Stimulated activated naive CD4-positive, alpha-beta T cell treated with Interleukin-2 at 50 U/mL for 16 hours (primary cell): ENCODE results near the gene CHRNA5.
"Not testable (repeated sequence)": the region's sequence is repeated elsewhere in the genome, so short reads cannot be mapped to it uniquely, and the experiment has no call there.

Experiments
- DNase-seq: peaks from one replicate; lab custom pipeline; 2025; lab: John Stamatoyannopoulos, UW

CHRNA5 gene

DNA sequence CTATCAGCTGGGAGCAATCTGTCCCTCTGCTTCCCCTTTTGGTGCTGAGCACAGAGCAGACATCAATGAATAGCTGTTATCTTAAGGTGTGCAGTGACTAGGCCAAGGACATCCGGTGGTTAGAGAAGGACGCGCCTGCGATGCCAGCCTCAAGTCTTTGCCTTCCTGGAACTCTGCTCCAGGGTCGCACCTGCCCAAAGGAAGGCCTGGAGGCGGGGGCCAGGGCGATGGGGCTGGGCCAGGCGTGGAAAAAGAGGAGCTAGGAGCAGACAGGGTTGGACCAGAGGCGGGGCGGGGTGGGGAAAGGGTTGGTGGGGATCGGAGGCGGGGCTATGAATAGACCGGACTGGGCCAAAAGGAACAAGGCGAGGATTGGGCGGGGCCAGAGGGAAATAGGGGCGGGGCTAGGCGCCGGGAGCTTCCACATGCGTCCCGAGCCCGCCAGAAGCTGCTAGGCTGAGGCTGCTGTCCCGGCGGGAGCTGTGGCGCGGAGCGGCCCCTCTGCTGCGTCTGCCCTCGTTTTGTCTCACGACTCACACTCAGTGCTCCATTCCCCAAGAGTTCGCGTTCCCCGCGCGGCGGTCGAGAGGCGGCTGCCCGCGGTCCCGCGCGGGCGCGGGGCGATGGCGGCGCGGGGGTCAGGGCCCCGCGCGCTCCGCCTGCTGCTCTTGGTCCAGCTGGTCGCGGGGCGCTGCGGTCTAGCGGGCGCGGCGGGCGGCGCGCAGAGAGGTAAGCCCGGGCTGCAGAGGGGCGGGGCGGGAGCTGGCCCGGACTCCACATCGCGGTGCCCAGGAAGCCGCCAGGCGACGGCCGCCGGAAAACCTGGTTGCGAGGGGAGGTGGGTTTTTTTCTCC is at the start of gene CHRNA5:
Gene CHRNA5 (plus strand): TSS at position 424 of the 854 bp plus-strand sequence. CDS start 200 bp downstream, at position 624.
- DNase-seq, result peak; percentile 62

DNA sequence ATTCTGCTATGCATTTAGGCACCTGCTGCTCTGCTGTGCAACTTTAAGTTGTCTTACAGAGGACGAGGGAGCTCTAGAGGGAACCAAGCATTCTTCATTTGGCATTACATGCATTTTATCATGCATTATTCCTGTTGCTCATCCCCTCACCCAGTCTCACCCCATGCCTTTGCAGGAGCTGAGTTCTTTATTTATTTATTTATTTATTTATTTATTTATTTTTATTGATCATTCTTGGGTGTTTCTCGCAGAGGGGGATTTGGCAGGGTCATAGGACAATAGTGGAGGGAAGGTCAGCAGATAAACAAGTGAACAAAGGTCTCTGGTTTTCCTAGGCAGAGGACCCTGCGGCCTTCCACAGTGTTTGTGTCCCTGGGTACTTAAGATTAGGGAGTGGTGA is 45.3 kb upstream of the CHRNA5 start:
- DNase-seq, result not testable (repeated sequence)

GRCh38 chr15:78524230-78524629 is 41.1 kb upstream of the CHRNA5 start:
- DNase-seq, result no peak

DNA sequence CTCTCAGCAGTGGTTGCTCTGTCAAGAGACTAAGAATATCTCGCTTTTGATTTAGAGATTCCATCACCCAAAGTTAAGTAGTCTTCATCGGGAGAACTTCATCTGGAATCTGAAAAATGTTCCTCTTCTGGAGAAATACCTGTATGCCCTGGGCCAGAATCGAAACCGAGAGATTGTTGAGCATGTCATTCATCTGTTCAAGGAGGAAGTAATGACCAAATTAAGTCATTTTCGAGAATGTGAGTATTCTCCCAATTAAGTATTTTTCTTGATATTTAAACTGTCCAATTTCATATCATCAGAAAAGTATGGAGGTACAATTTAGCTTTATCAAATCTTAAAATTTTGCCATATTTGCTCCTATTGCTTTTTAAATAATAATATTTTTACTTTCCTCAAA is 38.0 kb upstream of the CHRNA5 start:
- DNase-seq, result no peak

DNA sequence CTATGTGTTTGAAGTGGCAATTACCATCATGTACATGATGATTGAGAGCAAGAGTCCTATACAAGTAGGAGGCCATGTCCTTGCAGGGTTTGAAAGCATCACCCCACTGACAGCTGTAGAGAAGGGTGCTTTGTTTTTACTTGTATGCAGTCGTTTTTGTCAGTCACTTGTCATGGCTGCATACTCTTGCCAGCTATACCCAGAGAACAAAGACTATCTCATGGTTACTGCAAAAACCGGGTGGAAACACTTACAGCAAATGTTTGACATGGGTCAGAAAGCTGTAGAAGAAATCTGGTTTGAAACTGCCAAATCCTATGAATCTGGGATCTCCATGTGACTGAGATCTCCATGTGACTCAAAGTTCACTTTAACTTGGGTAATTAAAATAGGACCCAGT is 32.0 kb upstream of the CHRNA5 start:
- no peak for DNase-seq

- DNase-seq, result no peak
Observed at GRCh38 chr15:78536134-78536533, 29.2 kb upstream of the CHRNA5 start.

GRCh38 chr15:78537266-78537905 is 27.9 kb upstream of the CHRNA5 start:
- DNase-seq, result no peak

DNA sequence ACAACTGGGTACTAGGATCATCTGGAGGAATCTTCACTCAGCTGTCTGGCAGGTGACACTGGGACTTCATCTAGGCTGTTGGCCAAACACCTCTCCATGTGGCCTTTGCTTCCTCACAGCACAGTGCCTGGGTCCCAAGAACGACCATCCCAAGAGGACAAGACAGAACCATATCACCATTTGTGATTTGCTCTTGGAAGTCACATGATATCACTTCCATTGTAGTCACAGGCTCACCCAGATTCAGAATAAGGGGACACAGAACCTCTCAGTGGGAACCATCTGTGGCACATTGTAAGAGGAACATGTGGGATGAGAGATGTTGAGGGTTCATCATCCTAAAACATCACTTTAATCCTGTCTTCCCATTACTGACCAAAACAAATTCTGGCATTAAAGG is 27.0 kb upstream of the CHRNA5 start:
- no peak for DNase-seq

- DNase-seq, result not testable (repeated sequence)
Observed at GRCh38 chr15:78539464-78540140, 25.7 kb upstream of the CHRNA5 start.

- peak; percentile 89 for DNase-seq
Observed at GRCh38 chr15:78540141-78540870, 25.0 kb upstream of the CHRNA5 start, which contains the start of gene PSMA4. TSS of gene PSMA4 (plus strand) at chr15:78540444. CDS start at chr15:78541928, 1,484 bp downstream.

DNA sequence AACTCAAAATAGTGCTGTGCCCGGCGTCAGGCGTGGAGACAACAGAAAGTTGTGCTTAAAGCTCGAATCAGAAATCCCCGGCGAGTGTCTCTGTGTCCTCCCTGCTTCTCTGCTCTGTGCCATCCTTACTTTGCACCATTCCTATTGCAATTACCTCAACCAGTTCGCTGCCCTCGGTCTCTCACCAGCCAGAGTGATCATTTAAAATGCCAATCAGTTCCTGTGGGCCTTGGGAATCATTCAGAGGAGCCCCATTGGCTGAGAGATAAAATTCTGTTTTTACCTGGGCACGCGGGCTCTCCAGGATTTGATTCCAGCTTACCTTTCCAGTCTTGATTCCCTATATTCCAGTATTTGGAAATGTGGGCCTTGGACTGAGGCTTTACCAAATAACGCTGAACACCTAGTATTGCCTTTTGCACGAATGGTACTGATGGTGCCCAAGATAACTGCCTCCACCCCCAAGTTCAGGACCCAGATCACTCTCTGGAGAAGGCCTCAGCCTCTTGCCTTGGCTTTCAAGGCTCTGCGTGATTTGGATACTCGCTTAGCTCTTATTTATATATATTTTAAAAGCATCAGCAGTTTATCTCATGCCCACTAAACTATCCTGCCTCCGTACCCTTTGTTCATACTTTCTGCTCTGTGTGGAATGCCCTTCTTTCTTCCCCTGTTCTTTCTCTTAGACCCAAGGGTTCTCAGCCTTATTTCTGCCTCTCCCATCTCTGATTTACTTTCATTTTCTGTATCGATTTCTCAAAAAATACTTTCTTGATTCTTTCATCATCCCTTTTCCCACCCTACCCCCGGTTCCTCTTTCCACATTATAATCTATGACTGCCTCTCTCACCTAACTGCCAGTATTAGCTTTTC is 24.2 kb upstream of the CHRNA5 start:
- DNase-seq, result no peak

DNA sequence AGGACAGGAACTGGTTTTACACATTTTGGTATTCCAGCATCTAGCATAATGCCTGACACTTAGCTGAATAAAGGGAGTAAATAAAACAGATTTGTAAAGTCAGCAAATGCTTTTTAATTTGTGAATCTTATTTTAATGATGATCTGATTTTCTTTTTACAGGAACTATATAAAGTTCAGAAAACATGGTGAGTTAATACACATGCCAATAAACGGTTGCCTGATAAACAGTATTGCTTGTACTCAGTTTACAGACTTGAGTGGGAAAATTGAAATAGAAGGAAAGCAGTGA is 23.6 kb upstream of the CHRNA5 start:
- DNase-seq, result no peak

DNA sequence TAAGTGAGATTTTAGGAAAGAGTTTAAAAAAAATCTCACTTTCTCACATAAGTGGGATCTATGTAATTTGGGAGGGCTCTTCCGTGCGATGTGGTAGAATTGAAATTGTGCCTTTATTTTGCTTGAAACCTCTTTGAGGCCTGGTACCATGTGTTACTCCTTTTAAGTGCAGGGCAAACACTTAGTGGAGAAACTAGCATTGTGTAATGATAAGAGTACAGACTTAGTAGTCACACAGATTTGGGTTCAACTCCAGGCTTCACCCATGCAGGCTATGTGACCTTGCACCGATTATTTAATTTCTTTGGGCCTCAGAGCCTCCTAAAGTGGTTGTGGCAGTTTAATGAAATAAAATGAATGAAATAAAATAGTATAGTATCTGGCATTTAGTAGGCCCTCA is 22.7 kb upstream of the CHRNA5 start:
- no peak for DNase-seq

- no peak for DNase-seq
Observed at GRCh38 chr15:78550194-78550593, 15.1 kb upstream of the CHRNA5 start.

- no peak for DNase-seq
Observed at GRCh38 chr15:78550815-78551214, 14.5 kb upstream of the CHRNA5 start.

GRCh38 chr15:78551902-78552301 is 13.4 kb upstream of the CHRNA5 start:
- DNase-seq, result no peak

DNA sequence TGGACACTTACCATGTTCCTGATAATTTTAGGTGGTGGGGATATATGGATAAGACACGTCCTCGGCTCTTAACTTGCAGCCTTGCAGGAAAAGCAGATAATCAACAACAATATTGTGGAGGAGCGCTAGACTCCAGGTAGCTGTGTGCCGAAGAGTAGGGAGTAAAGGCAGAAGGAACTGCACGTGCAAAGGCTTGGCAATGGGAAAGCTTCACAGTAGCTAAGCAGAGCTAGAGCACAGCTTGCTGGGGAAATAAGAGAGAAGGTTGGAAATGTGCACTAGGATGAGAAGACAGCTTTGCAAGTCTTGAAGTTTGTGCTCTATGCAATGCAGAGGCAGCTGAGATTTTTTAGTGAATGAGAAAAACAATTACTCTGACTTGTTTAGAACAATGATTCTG is 12.7 kb upstream of the CHRNA5 start:
- DNase-seq, result no peak

DNA sequence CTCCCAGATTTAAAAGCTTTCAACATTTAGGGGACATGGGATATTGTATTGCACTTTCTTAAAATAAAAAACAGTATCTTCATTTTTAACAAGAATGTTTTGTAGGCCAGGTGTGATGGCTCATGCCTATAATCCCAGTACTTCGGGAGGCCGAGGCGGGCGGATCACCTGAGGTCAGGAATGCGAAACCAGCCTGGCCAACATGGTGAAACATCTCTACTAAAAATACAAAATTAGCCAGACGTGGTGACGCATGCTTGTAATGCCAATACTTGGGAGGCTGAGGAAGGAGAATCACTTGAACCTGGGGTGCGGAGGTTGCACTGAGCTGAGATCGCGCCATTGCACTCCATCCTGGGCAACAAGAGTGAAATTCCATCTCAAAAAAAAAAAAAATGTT is 5.1 kb upstream of the CHRNA5 start:
- DNase-seq, result not testable (repeated sequence)

DNA sequence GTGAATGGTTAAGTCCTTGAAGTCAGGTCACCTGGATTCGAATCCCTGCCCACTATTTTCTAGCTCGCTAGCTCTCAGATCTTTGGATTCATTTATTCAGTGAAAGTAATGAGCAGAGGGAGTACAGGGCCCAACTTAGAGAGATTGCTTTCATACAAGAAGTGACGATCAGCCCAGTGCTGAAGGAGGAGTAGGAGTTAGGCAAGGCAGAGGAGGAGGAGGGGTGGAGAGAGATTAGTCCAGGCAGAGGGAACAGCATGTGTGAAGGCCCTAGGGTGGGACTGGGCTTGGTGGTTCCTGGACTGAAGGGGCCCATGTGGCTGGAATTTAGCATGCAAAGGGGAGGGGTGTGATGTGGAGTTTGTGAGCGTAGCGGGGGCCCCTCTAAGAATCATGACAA is 3.8 kb upstream of the CHRNA5 start:
- no peak for DNase-seq

DNA sequence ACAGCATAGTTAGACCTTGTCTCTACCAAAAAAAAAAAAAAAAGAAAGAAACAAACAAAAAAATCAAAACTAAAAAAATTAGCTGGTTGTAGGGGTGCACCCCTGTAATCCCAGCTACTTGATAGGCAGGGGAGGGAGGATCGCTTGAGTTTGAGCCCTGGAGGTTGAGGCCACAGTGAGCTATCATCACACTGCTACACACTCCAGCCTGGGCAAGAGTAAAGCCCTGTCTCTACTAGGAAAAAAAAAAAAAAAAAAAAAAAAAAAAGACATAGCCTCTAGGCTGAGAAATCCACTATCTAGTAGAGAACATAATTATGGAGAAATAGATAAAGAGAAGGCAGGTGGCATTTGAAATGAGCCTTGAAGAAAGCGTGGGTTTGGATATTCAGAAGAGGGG is 2.2 kb upstream of the CHRNA5 start:
- no peak for DNase-seq

DNA sequence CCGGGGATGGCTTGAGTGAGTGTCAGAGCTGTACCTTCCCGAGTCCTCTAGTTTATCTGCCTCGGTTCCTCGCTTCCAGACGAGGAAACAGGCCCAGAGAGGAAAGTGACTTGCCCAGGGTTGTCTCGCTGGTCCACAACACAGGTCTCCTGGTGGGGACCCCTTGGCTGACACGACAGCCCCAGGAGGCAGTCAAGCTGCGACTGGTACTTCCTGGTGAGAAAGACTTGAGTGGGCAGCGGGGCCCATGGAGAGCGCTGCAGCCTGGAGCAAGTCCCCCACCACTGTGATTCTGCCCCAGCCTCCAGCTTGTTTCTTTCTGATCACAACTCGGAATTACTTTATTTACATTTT is 600 bp upstream of the CHRNA5 start:
- DNase-seq, result no peak
